ENCODE results near the gene WNT2. TPM values are rescaled to one million over a fixed set of nuclear protein-coding genes. Genes with fewer than 3 reads are reported as not detected.

Gene WNT2
- total RNA-seq, 4 donors from 2014 or later = not detected

DNA sequence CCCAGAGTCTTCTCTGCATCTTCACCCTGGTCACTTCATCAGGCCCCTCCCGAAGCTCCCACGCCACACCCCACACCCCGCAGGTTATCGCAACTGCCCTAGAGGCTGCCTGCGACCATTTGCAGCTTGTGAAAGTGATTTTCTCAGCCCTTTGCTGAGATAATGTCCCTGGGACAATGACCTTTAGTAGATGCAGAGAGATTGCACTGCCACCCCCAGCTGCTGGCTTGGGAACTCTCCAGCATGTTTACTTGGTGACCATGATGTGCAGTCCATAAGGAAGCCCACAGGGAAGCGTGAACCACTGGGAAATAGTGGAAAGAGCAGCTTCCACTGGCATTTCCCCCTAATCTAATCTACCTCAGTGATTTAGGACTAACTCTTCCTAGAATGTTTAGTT is 97.3 kb downstream of the WNT2 start:
- Histone ChIP-seq H3K36me3 (peaks cover 0 to under 1% (median 0%) of the 10 kb centered on the region in 3 donors), H3K4me1 (no peaks in the 10 kb centered on the region), H3K4me3 (no peak overlapping the region), H3K27me3 (no peaks in the 10 kb centered on the region), H3K9me3 (no peaks in the 10 kb centered on the region), H3K27ac (no peak overlapping the region)
- DNase-seq = no peak
- TF ChIP-seq, protein P1, sequence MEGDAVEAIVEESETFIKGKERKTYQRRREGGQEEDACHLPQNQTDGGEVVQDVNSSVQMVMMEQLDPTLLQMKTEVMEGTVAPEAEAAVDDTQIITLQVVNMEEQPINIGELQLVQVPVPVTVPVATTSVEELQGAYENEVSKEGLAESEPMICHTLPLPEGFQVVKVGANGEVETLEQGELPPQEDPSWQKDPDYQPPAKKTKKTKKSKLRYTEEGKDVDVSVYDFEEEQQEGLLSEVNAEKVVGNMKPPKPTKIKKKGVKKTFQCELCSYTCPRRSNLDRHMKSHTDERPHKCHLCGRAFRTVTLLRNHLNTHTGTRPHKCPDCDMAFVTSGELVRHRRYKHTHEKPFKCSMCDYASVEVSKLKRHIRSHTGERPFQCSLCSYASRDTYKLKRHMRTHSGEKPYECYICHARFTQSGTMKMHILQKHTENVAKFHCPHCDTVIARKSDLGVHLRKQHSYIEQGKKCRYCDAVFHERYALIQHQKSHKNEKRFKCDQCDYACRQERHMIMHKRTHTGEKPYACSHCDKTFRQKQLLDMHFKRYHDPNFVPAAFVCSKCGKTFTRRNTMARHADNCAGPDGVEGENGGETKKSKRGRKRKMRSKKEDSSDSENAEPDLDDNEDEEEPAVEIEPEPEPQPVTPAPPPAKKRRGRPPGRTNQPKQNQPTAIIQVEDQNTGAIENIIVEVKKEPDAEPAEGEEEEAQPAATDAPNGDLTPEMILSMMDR (IDR thresholded peaks at IDR 0.05) = no peak
- TF ChIP-seq POLR2A (IDR thresholded peaks at IDR 0.05) = no peak

Small RNA genes within 50 kb of the gene (small RNA-seq; reads per million reads assigned to genes)
- gene MTCYBP6 = 0 reads per million in 2 donors

Other genes with a start within 250 kb of the WNT2 start
- not detected for gene ASZ1, start 104.4 kb upstream of the WNT2 start, total RNA-seq
- gene CFTR, start 157.0 kb upstream of the WNT2 start, total RNA-seq = 10 to 100 TPM; 36.4 to 72.7 (median 49.7) TPM